Heart left ventricle (tissue), 16 donors: Measurements from ENCODE around the gene MCC. TPM values are rescaled to one million over a fixed set of nuclear protein-coding genes. Genes with fewer than 3 reads are reported as not detected.

Source experiments
- ATAC-seq, 4 donors: fragments of 200-7000 bp; cut with Tn5 transposase; one replicate each; pipeline ENCODE4 v1.9.1; 2020 to 2022; ENCODE audit warnings: moderate library complexity in 4 of 4, mild to moderate bottlenecking in 3 of 4, moderate number of reproducible peaks in 1 of 4
- DNase-seq, 5 donors: peaks; one replicate each; pipeline ENCODE4 v3.0.0-alpha.2; 2020
- H3K27ac ChIP-seq, 12 donors: fragments of 200-600 bp; sonication (generic) in 4 of 12; one replicate each; pipeline versions ENCODE4 v1.5.0 to v1.8.0; 2016 to 2022; ENCODE audit warnings: mild to moderate bottlenecking in 2 of 12
- H3K27me3 ChIP-seq, 9 donors: fragments of 200-600 bp; sonication (generic) in 2 of 9; one replicate each; pipeline versions ENCODE4 v1.5.1 to v1.8.0; 2016 to 2022; ENCODE audit warnings: mild to moderate bottlenecking in 3 of 9
- H3K36me3 ChIP-seq, 9 donors: fragments of 200-600 bp; sonication (generic) in 2 of 9; one replicate each; pipeline versions ENCODE4 v1.5.0 to v1.8.0; 2018 to 2022; ENCODE audit warnings: mild to moderate bottlenecking in 2 of 9
- H3K4me1 ChIP-seq, 12 donors: fragments of 200-600 bp; sonication (generic) in 4 of 12; one replicate each; pipeline versions ENCODE4 v1.5.0 to v1.8.0; 2016 to 2022; ENCODE audit warnings: mild to moderate bottlenecking in 3 of 12
- H3K4me3 ChIP-seq, 12 donors: fragments of 200-600 bp; sonication (generic) in 4 of 12; one replicate each; pipeline versions ENCODE4 v1.5.0 to v1.8.0; 2017 to 2022; ENCODE audit warnings: mild to moderate bottlenecking in 9 of 12, moderate library complexity in 4 of 12
- H3K9me3 ChIP-seq, 12 donors: fragments of 200-600 bp; sonication (generic) in 4 of 12; one replicate each; pipeline versions ENCODE4 v1.5.0 to v1.8.0; 2016 to 2022; ENCODE audit warnings: mild to moderate bottlenecking in 1 of 12
- POLR2A ChIP-seq, 2 donors: fragments of 450-650 bp; IDR thresholded peaks; one replicate each; pipeline ENCODE4 v1.6.1; 2017; ENCODE audit warnings: antibody characterized with exemption in 2 of 2, mild to moderate bottlenecking in 2 of 2, moderate library complexity in 2 of 2
- WGBS, 4 donors: extraction: QIAGEN DNeasy Blood & Tissue Kit in 2 of 4; methylation state at CpG; one replicate each; pipeline versions ENCODE4 v1.1.5 to v1.1.7; 2013 to 2018; 5-methylcytosine and 5-hydroxymethylcytosine counted together
- intact Hi-C, 10 donors: fragments of 100-400 bp; cut with DNase I; formaldehyde crosslinking; loops; one replicate each; pipeline versions ENCODE4 v1.11.1 to v1.14.2; 2022
- polyA plus RNA-seq, 2 donors: library from polyadenylated mRNA; stranded (reverse); fragments of 200-250 nt; gene quantifications; one replicate each; pipeline ENCODE4 v1.2.3, GENCODE V29; 2013
- total RNA-seq, 9 donors: library from RNA; depleted of rRNA in 2 of 9; stranded (reverse); fragments of >200 nt in 2 of 9; fragmentation: NEBNext Ultra II Directional in 3 of 9; extraction: Animal tissue kit (Norgen Biotek cat#: 25700) in 3 of 9; gene quantifications; one replicate each; pipeline versions ENCODE4 v1.1.0 to v1.2.4, GENCODE V29; 2016 to 2023
- TF ChIP-seq, protein P1 (sequence below), 12 donors: fragments of 200-600 bp; sonication (generic) in 4 of 12; IDR thresholded peaks; one replicate each; pipeline versions ENCODE4 v1.5.0 to v1.8.0; 2018 to 2022; ENCODE audit warnings: antibody characterized with exemption in 12 of 12, mild to moderate bottlenecking in 5 of 12
- donor health status: ischemic (EF 13 %, LVEDD 7.1; RV severe dilation, severe dysfunction).
- donor health status: healthy with polysubstance abuse.
- donor health status: DM: no; HTN: yes; CAD: no.
- donor health status: DM: no; HTN: no; CAD: no.
- donor health status: ischemic (EF 25% LVEDD 6.9; RV normal size, moderate dysfunction).
- donor health status: ischemic (EF 25% LVEDD 5.7; RV mildly dilated, moderate dysfunction).
- donor health status: healthy.
- donor health status: DM: yes; HTN: yes; CAD: no.
- donor health status: ischemic (EF 35%, LVEDD 5.7; RV mildly dilated, moderate dysfunction).
- donor health status: nonischemic (EF 11% LVEDD 7.7; RV severe dilation, severe dysfunction).
- donor health status: DM: yes; HTN: yes; CAD: no.
- donor health status: PGD.
- donor health status: ischemic (EF 29% LVEDD 5.4; RV normal size, mild dysfunction).
- donor health status: nonischemic (EF 23%, LVEDD 6.1; RV moderate dilation, normal function).

MCC gene
- total and polyA plus RNA-seq, 11 donors = 6.1 to 33.8 (median 24.3) TPM

DNA sequence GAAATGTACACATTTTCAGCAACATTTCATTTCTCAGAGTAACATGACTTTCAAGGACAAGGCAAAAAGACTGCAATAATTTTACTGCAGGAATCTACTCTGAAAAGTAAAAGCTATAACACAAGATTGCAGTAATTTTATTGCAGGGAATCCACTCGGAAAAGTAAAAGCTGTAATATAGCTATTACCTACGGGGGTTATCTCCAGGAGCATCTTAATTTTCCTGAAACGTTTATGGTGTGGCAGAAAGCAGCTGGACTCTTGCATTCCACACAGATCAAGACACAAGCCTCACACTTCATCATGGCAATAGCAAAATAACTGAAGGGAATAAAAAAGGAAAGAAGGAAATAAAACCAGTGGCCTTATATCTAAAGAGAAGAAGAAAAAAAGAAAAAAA, 224.7 kb downstream of the MCC start:
- Histone ChIP-seq H3K9me3 (no peaks in the 10 kb centered on the region), H3K27me3 (no peaks in the 10 kb centered on the region), H3K27ac (no peak overlapping the region), H3K36me3 (no peaks in the 10 kb centered on the region), H3K4me3 (no peak overlapping the region), H3K4me1 (peaks cover 0 to 31% (median 19%) of the 10 kb centered on the region in 12 donors)
- ATAC-seq (no peak), DNase-seq (no peak)
- TF ChIP-seq, protein P1, sequence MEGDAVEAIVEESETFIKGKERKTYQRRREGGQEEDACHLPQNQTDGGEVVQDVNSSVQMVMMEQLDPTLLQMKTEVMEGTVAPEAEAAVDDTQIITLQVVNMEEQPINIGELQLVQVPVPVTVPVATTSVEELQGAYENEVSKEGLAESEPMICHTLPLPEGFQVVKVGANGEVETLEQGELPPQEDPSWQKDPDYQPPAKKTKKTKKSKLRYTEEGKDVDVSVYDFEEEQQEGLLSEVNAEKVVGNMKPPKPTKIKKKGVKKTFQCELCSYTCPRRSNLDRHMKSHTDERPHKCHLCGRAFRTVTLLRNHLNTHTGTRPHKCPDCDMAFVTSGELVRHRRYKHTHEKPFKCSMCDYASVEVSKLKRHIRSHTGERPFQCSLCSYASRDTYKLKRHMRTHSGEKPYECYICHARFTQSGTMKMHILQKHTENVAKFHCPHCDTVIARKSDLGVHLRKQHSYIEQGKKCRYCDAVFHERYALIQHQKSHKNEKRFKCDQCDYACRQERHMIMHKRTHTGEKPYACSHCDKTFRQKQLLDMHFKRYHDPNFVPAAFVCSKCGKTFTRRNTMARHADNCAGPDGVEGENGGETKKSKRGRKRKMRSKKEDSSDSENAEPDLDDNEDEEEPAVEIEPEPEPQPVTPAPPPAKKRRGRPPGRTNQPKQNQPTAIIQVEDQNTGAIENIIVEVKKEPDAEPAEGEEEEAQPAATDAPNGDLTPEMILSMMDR (IDR thresholded peaks at IDR 0.05) = no peak
- WGBS, 4 donors = 62 to 71% (median 65%) methylated on average over 3 of the region's 3 CpGs
- intact Hi-C loops = no loop called here

- whole genome bisulfite sequencing, 4 donors = 91 to 97% (median 96%) methylated on average over 3 of the region's 3 CpGs
- Histone ChIP-seq H3K4me3 (no peak overlapping the region), H3K4me1 (peaks cover 0 to 28% (median 14%) of the 10 kb centered on the region in 12 donors), H3K27me3 (no peaks in the 10 kb centered on the region), H3K27ac (no peak overlapping the region), H3K36me3 (no peaks in the 10 kb centered on the region), H3K9me3 (no peaks in the 10 kb centered on the region)
- intact Hi-C loops = no loop called here
- TF ChIP-seq POLR2A (IDR thresholded peaks at IDR 0.05) = no peak
- TF ChIP-seq, protein P1 (IDR thresholded peaks at IDR 0.05) = no peak
- no peak for ATAC-seq
- DNase-seq = no peak
These were observed 225.6 kb downstream of the MCC start for GRCh38 chr5:113262674-113263073.

- Histone ChIP-seq H3K4me1 (peaks cover 0 to 35% (median 16%) of the 10 kb centered on the region in 12 donors), H3K27ac (no peak overlapping the region), H3K4me3 (no peak overlapping the region), H3K9me3 (no peaks in the 10 kb centered on the region), H3K27me3 (no peaks in the 10 kb centered on the region), H3K36me3 (no peaks in the 10 kb centered on the region)
- intact Hi-C loops = loop anchor here in 2 of 10 donors (5.0 kb wide), 1 partner anchor 33 kb away; no protein-coding TSS in a partner anchor
- TF ChIP-seq, protein P1 (IDR thresholded peaks at IDR 0.05) = no peak
- no peak for TF ChIP-seq POLR2A (IDR thresholded peaks at IDR 0.05)
- DNase-seq = no peak
- ATAC-seq = no peak
These were observed 229.2 kb downstream of the MCC start for GRCh38 chr5:113259034-113259433.

DNA sequence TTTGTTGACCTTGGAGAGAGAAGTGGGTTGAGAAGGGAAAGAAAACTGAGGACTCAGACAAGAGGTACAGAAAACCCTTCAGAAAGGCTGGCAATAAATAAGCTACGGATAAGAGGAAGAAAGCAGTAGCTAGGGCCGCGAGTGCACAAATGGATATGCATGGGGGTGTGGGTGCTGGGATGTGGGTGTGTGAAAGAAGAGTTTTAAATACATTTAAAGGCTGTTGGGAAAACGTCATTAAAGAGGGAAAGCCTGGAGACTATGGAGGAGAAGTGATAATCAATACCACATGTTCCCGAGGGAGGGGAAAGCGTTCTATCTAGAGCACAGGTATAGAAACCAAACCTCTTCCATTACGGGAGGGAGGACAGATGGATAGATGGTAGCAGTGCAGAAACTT, 230.7 kb downstream of the MCC start:
- ATAC-seq (no peak), DNase-seq (no peak)
- H3K4me1 ChIP-seq = peaks cover 0 to 39% (median 16%) of the 10 kb centered on the region in 12 donors
- TF ChIP-seq, protein P1 (IDR thresholded peaks at IDR 0.05) = no peak
- no peak for TF ChIP-seq POLR2A (IDR thresholded peaks at IDR 0.05)
- 85 to 96% (median 90%) methylated on average over 7 of the region's 7 CpGs for WGBS, 4 donors
- no peaks in the 10 kb centered on the region for H3K9me3 ChIP-seq
- H3K4me3 ChIP-seq = no peak overlapping the region
- intact Hi-C loops = loop anchor here in 2 of 10 donors (5.0 kb wide), 1 partner anchor 35 kb away; no protein-coding TSS in a partner anchor
- H3K27ac ChIP-seq = peak overlapping the region in 1 of 12 donors; percentile 7
- no peaks in the 10 kb centered on the region for H3K27me3 ChIP-seq
- no peaks in the 10 kb centered on the region for H3K36me3 ChIP-seq
